GM18499 (cell line): ENCODE data around the gene OSM.
A peak's percentile ranks its signal among the peaks of the same experiment; 100 is the strongest.

Source experiments
- ATAC-seq: cut with Tn5 transposase; IDR thresholded peaks from one replicate; pipeline ENCODE4 v1.9.1; 2021; ENCODE audit warnings: moderate number of reproducible peaks; ENCODE audit not compliant: insufficient read depth, unreplicated experiment

The OSM gene

DNA sequence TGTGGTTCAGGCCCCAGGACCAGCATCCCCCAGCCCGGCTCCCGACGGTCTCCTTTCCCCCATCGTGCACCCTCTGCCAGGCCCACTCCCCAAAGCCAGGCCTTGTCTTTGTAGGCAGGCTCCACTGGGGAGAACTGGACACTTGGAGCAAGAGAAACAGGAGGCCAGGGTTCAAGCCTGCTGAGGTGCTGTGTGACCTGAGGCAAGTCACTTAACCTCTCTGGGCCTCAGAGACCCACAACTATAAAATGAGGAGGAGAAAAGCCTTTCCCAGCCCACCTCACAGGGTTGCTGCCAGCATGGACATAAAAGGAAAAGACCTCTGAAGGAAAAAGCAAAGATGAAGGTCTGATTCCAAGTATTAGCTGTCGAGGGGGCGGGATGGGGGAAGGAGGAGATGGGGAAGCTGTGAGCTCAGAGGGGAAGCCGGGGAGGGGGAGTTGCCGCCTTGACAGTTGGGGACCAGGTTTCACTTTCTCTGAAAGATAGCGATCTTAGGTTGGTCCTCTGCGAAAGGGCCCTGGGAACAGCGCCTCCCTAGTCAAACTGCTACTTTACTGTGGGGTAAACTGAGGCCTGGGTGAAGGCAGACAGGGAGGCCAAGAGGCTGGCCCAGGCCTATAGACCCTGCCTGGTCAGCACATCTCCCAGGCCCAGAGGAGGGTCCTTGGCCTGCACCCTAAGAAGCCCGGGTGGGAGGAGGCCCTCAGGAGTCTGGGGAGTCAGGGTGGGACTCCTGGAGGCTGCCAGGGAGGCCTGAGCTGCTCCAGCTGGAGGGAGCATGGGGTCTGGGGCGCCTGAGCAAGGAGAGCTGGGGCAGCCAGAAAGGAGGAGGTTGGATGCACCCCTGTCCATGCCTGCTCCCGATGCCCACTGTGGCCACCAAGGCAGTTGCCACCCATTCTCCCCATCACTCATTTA, 991 bp upstream of the OSM start:
- ATAC-seq: no peak

DNA sequence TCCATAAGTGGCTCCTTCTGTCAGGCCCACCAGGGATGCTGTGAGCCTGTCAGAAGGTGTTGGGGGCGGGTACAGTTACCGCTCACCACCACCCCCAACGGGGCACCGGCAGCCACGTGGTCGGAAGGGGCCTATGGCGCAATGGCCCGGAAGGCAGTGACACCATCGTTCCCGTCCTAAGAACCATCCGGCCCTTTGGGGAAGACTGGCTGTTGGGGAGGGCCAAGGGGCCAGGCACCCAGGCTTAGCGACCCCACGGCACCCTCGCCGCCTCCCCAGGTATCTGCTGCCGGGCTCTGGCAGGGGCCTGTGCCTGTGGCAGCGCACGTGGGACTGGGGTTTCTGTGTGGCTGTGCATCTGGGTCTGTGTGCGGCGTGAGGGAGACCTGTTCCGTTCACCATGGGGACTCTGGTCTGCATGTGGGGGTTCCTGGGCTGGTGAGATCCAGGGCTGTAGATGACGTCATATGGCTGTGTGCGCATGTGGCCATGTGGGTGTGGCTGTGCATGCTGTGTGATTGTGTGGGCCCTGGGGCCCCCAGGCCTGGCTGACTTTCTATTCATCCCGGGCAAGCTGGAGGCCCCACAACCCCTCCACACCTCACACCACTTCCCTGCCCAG, 717 bp downstream of the OSM start:
- peak; percentile 43 for ATAC-seq

DNA sequence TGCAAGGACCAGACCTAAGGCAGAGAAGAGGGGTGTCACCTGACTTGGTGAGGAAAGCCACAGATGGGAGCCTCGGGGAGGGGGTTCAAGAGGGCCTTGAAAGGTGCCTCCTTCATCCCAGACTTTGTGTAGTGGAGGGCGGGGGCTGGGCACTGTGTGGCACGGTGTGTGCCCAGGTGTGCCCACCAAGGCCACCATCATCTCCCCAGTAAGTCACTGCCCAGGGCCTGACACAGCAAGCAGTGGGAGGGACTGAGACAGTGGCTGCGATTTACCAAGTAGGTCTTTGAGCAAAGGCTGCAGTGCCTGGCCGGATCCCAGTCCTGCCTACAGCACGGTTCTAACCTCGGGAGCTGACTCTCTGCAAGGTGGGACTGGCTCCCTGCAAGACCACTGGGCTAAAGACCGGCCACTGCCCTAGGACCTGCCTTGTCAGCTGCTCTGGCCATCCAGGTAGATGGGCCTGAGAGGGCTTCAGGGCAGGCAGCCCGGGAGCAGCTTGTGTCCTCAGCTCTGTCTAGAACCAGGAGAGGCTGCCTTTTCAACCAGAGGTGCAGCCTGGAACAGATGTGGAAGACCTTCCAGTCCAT, 1.4 kb downstream of the OSM start:
- ATAC-seq: no peak

DNA sequence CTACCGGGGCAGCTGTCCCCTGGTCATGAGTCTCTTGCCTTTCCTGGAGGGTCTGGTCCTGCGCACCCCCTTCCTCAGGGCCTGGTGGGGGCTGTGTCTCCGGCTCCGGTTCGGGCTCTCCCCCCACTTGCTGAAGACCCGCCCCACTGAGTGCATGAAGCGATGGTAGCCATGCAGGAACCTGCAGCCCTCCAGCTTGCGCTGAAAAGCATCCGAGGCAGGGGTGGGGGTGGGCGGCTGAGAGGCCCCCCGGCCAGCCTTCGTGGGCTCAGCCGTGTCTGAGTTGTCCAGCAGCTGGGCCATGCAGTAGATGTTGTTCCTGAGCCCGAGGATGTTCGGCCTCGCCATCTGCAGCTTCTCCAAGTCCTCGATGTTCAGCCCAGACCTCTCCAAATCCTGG, 2.8 kb downstream of the OSM start:
- no peak for ATAC-seq

DNA sequence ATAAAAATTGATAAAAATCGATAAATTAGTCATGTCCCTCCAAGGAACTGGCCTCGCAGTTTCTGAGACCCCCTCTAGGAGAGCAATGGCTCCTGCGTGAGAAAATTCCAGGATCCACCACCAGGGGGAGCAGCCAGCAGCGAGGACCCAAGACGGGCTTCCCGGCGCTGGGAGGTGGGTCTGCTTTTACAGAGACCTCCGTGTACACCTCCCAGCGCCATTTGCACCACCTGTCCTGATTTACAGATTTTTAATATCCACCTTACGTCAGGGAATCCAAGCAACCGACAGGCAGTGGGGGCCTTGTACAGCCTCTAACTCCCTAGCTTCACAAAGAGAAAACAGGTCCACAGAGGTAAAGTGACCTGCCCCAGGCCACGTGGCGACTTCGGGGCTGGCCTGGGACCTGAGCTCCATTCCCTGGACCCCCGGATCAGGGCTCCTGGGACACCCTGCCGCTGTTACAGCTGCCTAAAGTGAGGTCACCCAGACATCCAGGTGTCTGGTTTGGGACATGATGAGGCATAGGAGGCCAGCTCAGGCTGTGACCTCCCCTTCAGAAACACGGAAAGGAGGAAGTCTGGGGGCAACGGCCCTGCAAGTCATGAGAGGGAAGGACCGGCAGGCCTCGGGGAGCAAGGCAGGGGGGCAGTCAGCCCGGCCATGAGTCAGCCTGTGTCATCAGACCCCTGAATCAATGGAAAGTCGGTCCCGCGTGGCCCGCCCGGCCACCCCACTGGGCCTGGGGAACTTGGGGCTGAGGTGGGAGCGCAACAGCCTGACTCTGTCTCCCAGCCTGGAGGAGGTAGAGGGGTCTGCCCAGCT, 3.5 kb downstream of the OSM start:
- ATAC-seq: no peak

DNA sequence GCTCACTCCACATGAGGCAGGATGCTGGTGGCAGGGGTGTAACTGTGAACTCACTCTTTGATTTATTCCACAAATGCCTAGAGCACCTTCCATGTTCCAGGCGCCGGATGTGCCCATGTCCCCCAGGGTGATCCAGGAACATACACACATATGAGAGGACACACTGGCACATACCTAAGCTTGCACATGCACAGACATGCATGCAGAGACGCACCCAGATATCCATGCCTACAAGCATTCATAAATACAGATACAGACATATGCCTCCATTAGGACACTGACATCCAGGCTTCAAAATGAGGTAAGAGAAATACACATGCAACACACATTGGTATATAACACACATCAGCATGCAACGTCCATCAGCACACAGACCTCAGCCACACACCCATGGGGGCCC, 4.5 kb downstream of the OSM start:
- no peak for ATAC-seq

DNA sequence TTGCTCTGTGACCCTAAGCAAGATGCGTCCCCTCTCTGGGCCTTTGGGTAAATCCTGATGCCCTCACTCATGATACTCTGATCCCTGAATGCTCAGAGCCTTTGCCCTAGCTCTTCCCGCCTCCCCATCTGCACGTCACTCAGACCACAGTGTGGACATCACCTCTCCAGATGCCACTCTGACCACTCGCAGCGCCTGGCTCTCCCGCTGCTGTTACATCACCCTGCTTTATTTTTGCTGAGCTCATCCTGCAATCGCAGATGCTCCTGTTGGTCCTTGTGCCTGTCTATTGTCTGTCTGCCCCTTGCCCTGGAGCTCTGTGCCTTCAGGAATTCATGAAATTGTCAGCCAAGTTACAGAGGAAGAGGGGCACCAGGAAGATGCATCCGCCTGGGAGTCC, 5.5 kb downstream of the OSM start:
- no peak for ATAC-seq

DNA sequence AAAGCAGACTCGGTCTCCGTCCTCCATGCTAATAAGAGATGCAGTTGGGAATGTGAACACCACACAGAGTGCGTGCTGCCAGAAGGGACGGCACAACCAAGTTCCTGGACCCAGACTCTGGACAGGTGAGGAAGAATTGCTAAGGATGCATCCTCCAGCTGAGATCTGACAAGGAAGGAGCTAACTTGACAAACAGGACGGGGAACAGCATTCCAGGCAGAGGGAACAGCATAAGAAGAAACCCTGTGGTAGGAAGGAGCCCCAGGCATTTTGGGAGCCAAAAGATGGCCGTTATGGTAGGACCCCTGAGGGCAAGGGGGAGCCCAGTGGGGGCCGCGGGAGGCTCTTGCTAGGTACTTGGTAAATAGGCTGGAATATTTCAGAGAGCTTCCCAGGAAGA, 6.0 kb downstream of the OSM start:
- ATAC-seq: no peak

DNA sequence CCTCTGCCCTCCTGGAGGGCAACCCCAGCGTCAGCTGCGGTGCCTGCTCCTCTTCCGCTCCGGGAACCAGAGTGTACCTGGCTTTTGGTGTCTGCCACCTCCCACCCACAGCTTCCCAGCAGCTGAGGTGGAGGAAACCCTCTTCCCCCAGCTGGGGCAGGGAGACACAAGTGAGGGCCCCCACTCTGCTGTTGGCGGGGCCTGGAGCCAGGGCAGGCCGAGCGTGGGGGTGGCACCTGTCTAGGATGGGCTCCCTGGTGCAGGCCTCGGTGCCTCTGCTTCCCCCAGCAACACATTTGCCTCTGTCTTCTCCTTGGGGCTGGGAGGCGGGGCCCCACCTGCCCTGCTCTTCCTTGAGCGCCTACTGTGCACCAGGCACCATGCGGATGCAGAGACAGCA, 6.4 kb downstream of the OSM start:
- no peak for ATAC-seq

DNA sequence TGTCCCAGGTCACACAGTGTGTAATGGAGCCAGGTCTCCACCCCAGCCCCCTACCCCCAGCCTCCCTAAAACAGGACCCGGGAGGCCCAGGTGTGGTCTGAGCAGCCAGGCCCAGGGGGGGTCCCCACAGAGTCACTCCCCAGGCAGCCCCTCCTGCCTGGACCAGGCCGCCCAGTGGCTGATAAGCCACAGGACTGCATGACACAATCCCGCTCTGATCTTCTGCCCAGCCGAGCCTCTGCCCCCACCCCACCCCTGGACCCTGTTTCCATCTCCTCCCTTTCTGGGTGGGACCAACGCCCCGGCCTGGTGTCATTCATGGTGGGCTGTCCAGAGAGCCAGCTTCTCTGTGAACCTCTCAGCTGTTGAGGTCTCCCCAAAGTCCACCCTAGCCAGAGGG, 12.3 kb downstream of the OSM start:
- no peak for ATAC-seq

DNA sequence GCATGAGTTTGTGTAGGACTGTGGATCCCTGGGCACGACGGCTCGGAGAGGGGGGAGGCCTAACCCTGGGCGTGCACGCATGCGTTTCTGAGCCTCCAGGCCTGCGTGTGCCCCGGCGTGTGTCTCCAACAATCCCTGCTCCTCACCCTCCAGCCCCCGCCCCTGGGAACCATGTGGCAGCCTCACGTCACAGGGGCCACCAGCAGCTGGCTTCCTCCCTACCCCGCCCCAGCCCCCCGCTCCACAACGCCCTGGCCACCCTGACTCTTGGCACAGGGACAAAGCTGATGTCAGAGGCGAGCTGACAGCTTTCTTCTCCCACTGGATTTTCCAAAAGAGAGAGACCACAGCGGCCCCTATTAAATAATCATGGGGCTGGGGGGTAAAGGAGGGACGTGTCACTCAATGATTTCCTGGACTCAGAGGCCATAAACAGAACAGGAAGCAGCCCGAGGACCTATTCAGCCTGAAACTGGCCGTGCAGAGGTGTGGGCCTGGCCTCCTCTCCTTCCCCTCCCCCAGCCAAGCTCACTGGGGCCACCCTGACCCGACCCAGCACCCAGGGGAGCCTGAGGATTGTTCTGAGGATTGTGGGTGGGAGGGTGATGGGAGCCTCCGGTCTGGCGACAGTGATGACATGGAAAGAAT, 13.3 kb downstream of the OSM start:
- ATAC-seq: no peak

DNA sequence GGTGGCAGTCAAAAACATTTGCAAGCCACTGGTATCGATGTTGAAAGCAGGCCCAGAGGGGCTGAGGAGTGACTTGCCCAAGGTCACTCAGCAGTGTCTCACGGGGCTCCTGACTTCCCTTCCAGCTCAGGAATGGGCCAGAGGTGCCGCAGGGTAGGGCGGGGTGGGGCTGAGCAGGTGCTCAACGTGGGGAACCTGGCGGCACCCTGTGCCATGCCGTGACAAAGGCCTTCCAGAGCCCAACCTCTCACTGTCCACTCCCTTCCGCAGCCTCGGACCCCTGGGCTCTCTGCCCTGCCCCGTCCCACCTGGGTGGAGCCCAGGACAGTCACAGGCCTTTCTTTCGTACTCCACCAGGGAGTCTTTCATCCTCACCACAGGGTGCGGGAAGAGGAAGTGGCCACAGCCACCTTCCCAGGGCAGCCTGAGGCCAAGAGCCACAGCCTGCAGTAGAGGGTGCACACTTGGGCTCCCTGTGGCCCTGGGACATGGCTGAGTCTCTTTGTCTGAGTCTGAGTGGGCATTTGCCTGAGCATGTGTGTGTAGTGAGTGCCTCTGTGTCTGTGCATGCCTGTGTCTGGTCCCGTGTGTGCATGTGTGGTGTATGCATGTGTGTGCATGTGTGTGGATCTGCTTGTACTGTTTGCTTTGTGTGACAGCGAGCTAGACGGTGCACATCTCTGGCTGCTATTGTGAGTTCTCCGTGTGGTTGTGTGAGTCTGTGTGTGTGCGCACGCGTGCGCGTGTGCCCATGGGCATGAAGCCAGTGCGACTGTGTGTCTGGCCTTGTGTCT, 14.0 kb downstream of the OSM start:
- no peak for ATAC-seq

DNA sequence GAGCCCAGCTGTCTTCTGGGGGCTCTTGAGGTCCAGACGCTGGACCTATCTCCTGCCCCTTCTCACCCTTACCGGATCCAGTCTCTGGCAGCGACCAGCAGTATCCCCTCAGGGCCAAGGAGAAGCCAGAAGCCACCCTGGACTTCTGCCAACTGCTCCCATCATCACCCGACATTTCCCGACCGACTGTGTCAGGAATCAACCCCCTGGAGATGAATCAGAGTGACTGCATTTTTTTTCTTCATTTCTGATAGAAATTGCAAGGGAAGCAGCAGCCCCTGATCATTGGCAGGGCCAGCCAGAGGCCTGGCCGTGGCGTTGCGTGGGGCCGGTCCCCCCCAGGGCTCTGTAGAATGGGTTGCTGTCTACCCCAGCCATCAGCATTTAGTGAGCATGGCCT, 14.9 kb downstream of the OSM start:
- no peak for ATAC-seq

DNA sequence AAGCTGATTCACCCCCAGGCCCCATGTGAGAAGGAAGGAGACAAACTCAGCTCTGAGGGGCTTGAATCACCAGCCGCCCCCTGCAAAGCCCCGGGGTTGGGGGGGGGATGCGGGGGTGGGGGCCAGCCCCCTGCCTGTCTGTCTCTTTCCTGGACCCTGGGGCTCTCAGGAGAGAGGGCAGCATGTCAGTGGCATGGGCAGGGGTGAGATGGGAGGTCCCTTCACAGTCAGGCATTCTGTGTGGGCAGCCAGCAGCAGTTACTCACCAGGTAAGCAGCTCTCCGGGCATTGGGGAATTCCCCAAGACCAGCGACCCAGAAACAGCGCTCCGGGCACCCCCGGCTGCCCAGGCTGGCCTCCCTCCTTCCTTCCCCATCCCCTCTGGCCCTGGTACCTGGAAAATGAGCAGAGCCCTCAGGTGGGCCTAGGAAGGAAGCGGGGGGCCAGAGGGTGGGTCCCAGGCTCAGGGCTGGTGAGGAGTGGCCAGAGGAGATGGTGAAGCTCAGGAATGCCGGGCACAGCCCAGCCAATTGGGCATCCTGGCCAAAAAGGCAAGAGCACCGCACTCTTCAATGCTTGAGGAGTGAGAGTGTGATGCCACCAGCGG, 15.9 kb downstream of the OSM start:
- ATAC-seq: no peak

DNA sequence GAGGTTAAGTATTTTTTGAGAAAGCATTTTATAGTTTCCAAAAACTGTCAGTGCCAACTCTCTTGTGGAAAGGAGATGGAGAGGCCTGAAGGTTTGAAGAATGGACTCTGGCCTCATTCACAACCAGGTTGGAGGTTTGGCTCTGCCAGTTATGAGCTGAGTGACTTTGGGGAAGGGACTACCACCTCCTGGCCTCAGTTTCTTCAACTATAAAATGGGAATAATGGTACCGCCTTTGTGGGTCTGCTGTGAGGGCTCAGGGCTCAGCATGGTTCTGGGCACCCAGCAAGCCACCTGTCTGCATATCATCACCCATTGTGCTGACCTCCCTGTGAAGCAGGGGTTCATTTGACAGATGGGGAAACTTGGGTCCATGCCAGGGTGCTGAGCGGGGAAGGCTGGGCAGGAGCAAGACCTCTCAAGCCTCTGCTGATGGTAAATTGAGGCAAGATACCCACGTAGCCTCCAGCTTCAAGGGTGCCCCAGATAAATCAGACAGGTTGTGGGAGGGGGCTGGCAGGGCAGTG, 16.5 kb downstream of the OSM start:
- no peak for ATAC-seq

DNA sequence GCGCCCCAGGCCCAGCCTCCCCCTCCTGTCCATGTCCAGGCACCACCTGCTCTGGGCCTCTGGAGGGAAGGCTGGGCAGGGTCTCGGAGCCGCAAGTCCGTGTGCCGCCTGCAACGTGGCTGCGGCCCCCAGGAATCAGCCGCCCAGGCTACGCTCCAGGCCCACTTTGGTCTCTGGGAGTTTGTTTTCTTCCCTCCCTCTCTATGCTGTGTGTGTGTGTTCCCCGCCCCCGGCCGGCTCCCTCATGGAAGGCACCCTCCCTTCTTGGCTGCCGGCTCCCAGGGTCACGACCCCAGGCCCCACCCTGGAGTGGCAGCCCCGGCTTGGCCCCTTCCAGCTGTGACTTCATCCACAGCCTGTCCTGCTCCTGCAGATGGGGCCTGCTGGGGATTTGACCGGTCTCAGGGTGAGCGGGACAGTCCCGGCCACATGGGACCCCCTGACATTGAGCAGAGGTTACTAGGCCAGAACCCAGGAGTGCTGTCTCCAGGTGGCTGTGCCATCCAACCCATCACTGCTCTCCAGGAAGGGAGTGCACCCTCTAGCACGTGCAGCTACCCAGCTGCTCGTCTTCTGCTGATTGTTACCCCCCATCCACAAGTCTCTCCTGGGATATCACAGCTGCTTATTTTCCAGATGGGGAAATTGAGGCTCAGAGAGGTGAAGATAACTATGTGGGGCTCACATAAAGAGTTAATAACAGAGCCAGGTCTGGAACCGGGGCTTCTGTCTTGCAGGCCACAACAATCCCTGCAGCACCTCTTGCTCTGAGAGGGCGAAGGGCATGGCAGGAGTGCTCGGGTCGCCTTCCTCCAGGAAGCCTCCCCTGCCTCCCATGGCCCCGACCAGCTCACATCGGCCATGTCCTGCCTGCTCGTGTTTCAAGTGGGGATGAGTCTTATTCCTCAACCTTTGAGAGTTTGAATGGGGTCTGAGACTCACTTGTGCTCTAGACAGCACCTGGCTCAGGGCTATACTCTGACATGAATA, 17.3 kb downstream of the OSM start:
- no peak for ATAC-seq

DNA sequence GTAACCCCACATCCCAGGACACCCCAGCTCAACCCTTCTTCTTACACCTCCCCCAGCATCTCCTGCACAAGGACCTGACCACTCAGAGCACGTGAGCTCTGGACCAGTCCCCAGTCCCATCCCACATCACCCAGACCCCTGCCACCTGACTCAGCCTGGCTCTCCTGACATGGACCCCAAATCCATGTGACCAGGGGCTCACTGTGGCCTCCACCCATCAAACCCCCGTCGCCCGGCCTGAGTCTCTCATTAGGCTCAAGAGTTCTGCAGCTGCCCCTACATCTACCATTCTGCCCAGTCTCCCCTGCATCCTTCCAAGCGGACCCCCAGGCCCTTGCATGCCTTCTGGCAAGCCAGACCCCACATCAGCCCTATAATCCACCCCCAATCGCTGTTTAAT, 18.2 kb downstream of the OSM start:
- no peak for ATAC-seq

DNA sequence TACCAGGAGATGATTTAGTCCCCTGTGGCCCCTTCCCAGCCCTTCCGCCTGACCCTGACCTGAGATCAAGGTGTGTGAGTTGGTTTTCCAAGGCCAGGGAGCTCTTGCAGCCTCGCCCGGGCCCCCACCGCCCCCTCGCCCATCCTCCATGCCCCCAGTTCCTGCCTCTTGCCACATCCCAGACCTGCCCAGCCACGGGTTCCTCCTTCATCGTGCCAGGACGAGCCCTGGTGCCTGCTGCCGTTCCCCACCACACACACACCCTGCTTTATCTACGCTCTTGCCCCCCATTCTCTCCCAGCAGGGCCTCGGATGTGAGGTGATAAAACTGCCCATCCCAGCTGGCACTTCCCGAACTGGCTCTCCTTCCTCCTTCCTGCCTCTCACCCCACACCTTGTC, 18.7 kb downstream of the OSM start:
- ATAC-seq: no peak
